ENCODE data around the gene ARHGAP21.

- TF ChIP-seq CTCF (conservative IDR thresholded peaks at IDR 0.05), result no peak
- no peak for TF ChIP-seq EZH2 (IDR thresholded peaks at IDR 0.05; ENCODE audit: low read depth)
Observed at GRCh38 chr10:24569330-24569796, 154.3 kb downstream of the ARHGAP21 start.
